NCI-H128 (cell line): Measurements from ENCODE around the gene SDK1.
"Not testable (repeated sequence)": the region's sequence is repeated elsewhere in the genome, so short reads cannot be mapped to it uniquely, and the experiment has no call there.

ENCODE experiments used
- DNase-seq: peaks from one replicate; lab custom pipeline; 2025; ENCODE audit not compliant: unreplicated experiment; lab: John Stamatoyannopoulos, UW

The SDK1 gene

GRCh38 chr7:3643091-3643490 lies 342.0 kb downstream of the SDK1 start:
- no peak for DNase-seq

GRCh38 chr7:3648276-3648675 lies 347.2 kb downstream of the SDK1 start:
- DNase-seq: no peak

GRCh38 chr7:3649250-3649649 lies 348.2 kb downstream of the SDK1 start:
- DNase-seq: no peak

- no peak for DNase-seq
Measured at GRCh38 chr7:3649678-3650440, 348.8 kb downstream of the SDK1 start.

GRCh38 chr7:3650844-3651243 lies 349.8 kb downstream of the SDK1 start:
- DNase-seq: no peak

GRCh38 chr7:3655635-3656034 lies 354.6 kb downstream of the SDK1 start:
- DNase-seq: no peak

- DNase-seq: no peak
Measured at GRCh38 chr7:3657206-3657605, 356.2 kb downstream of the SDK1 start.

- no peak for DNase-seq
Measured at GRCh38 chr7:3668743-3669142, 367.7 kb downstream of the SDK1 start.

GRCh38 chr7:3670898-3671297 lies 369.8 kb downstream of the SDK1 start:
- no peak for DNase-seq

GRCh38 chr7:3673524-3673923 lies 372.5 kb downstream of the SDK1 start:
- DNase-seq: no peak

- DNase-seq: no peak
Measured at GRCh38 chr7:3678314-3678810, 377.3 kb downstream of the SDK1 start.

- DNase-seq: no peak
Measured at GRCh38 chr7:3682028-3682710, 381.1 kb downstream of the SDK1 start.

GRCh38 chr7:3683546-3684539 lies 382.8 kb downstream of the SDK1 start:
- peak; percentile 8 for DNase-seq

- no peak for DNase-seq
Measured at GRCh38 chr7:3688071-3688470, 387.0 kb downstream of the SDK1 start.

GRCh38 chr7:3688842-3689241 lies 387.8 kb downstream of the SDK1 start:
- no peak for DNase-seq

GRCh38 chr7:3691478-3692158 lies 390.6 kb downstream of the SDK1 start:
- no peak for DNase-seq

GRCh38 chr7:3695602-3696001 lies 394.6 kb downstream of the SDK1 start:
- DNase-seq: no peak

- DNase-seq: no peak
Measured at GRCh38 chr7:3696113-3696512, 395.1 kb downstream of the SDK1 start.

GRCh38 chr7:3697472-3697871 lies 396.4 kb downstream of the SDK1 start:
- no peak for DNase-seq

- DNase-seq: no peak
Measured at GRCh38 chr7:3705258-3705657, 404.2 kb downstream of the SDK1 start.

- not testable (repeated sequence) for DNase-seq
Measured at GRCh38 chr7:3706091-3706490, 405.0 kb downstream of the SDK1 start.
